Femur (tissue), 1 donor: Measurements from ENCODE around the gene CAP2.
"Not testable (repeated sequence)": the region's sequence is repeated elsewhere in the genome, so short reads cannot be mapped to it uniquely, and the experiment has no call there.

ENCODE experiments used
- DNase-seq: peaks from one replicate; pipeline ENCODE4 v3.0.0-alpha.2; 2017

CAP2 gene

DNA sequence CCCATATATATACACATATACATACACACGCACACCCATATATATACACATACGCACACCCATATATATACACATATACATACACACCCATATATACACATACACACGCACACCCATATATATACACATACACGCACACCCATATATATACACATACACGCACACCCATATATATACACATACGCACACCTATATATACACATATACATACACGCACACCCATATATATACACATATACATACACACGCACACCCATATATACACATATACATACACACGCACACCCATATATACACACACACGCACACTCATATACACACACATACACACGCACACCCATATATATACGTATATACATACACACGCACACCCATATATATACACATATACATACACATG lies 193.2 kb downstream of the CAP2 start:
- not testable (repeated sequence) for DNase-seq

DNA sequence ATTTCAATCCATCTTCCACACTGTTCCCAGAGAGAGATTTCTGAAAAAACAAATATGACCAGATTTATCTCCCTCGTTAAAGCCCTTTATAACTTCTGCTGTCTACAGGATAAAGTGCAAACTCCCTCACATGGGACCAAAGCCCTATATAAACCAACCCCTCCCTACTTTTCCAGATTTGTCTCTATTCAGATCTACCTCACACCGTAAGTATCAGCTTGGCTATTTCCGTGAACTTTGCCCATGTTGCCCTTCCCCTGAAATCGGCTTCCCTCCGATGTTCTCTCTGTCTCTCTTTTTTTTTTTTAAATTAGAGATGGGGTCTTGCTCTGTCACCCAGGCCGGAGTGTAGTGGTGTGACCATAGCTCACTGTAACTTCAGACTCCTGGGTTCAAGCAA lies 194.6 kb downstream of the CAP2 start:
- DNase-seq: no peak

DNA sequence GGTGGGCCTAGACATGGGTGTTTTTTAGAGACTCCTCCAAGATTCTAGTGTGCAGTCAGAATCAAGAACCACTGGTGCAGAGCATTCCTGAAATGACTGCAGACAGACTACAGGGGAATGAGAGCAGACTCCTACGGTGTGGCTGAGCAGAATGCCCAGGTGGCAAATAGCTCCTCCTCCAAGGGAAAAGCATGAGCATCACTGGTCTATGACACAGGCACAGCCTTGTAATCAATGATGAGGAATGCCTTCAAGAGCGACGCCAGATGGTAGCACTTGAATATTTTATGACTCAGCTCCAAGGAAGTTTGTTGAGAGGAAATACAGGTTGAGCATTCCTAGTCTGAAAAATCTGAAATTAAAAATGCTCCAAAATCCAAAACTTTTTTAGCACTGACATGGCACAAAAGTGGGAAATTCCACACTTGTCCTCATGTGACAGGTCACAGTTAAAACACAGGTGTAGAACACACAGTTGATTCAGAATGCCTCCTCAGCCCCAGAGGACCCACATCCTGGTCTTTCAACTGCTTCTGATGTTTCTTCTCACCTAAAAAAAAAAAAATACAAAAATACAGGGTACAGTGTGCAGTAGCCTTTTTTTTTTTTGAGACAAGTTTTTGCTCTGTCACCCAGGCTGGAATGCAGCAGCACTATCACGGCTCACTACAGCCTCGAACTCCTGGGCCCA lies 196.2 kb downstream of the CAP2 start:
- no peak for DNase-seq

DNA sequence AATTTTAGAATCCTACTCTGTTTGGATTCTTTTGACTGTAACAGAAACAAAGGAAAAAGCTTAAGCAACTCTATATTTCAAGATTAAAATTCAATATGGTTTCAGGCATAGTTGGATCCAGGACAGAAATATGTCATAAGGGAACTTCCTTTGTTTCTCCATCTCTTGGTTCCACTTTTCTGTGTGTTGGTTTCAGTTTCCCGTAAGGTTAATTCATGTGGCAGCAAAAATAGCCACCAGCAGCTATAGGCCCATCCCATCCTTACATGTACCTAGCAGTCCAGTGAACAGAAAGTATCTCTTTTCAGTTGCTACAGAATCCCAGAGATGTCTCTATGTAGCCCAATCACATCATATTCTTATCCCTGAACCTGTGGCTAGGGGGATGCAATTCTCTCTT lies 197.9 kb downstream of the CAP2 start:
- no peak for DNase-seq

DNA sequence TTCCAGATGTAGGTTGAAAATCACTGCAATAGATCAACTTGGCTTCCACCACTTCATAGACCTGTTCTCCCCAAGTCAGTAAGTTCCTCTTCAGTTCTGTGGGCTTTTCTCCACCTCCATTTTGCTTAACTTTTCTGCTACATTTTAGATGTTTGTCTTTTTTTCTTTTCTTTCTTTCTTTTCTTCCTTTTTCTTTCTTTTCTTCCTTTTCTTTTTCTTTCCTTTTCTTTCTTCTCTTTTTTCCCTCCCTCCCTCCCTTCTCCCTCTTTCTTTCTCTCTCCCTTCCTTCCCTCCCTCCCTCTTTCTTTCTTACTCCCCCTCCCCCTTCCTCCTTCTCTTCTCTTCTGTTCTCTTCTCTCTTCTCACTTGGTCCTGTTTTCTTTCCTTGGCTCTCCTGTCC lies 199.9 kb downstream of the CAP2 start:
- DNase-seq: no peak

DNA sequence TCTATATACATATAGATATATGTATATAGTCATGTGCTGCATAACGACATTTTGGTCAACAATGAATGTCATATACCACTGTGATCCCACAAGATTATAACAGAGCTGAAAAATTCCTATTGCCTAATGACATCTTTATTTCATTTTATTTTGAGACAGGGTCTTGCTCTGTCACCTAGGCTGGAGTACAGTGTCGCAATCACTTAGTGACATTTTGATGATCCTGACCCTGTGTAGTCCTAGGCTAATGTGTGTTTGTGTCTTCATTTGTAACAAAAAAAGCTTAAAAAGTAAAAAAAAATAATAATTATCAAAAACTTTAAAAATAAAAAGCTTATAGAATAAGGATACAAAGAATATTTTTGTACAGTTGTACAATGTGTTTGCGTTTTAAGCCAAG lies 202.7 kb downstream of the CAP2 start:
- no peak for DNase-seq

DNA sequence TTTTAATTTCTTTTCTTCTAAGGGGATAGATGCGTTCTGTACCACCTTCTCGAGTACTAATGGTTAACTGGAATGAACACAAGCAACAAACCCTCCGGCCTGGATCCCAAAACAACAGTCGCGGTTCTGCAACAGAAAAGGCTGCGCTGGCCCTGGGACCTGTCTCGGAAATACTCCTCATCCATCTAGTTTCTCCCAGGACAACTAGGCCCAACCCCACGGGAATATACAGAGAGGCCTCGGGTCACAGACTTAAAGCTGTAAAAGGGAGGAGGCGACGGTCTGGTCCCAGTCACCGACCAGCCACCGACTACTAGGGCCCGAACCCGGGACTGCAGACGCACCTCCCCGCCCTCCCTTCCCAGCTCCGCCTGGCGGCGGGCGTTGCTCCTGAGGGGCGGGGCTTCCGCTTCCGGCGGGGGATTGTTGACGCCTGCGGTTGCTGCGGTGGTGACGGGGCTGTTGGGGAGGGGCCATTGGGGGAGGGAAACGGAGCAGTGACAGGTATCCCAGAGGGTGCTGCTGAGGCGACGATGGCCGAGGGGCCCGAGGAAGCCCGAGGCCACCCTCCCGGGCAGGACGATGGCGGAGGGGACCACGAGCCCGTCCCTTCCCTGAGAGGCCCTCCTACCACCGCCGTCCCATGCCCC lies 206.6 kb downstream of the CAP2 start, which contains the start of gene FAM8A1:
TSS of gene FAM8A1 (plus strand) at position 426 of the 650 bp plus-strand sequence. CDS start at position 534, 108 bp downstream.
- peak; percentile 97 for DNase-seq

DNA sequence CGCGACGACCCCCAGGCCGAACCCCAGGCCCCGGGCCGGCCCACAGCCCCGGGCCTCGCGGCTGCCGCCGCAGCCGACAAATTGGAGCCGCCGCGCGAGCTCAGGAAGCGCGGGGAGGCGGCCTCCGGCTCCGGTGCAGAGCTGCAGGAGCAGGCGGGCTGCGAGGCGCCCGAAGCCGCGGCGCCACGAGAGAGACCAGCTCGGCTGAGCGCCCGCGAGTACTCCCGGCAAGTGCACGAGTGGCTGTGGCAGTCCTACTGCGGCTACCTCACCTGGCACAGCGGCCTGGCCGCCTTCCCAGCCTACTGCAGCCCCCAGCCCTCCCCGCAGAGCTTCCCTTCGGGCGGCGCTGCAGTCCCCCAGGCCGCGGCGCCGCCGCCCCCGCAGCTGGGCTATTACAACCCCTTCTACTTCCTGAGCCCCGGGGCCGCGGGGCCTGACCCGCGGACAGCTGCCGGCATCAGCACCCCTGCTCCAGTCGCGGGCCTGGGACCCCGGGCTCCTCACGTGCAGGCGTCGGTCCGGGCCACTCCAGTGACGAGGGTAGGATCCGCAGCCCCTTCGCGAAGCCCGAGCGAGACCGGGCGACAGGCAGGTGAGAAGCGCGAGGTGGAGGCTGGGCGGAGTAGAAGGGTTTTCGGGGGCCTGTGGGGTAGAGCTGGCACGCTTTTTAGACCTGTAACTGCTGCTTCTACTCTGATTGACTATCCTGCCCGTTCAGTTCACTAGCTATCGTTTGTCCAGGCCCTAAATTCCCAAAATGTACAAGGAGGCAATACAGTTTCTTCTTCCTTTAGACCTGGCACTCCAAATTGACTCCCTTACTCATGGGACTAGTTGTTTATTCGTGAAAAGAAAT lies 207.4 kb downstream of the CAP2 start:
- DNase-seq: peak; percentile 75

DNA sequence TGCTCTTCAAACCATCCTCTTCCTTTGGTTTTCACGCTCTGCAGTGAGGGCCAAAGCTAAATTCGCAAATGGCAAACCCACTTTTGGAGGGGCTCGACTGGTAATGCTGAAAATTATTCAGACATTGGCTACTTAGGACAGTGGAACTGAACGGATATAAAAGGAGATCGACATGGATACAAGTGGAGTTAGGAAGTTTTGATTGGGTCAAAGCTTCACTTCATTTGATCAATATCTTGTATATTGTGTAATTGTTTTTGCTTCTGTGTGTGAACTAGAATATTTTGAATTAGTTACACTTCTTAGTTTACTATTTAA lies 207.9 kb downstream of the CAP2 start:
- DNase-seq: no peak

DNA sequence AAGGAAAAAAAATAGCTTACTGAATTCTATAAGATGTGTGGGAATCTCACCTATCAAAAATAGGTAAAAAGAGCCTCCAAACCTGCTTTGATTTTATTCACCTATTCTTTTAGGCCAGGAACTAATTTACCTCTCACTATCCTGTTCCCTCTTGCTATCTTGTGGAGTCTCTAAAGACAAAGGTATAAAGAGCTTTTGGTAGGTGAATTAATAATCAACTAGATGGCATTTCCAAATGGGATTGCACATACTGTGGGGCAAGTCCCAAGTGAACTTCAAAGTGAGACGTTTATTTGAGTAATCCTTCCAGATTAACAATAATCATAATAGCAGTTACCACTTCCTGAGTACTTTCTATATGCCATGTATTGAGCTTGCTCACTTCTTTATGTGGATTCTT lies 209.5 kb downstream of the CAP2 start:
- no peak for DNase-seq

DNA sequence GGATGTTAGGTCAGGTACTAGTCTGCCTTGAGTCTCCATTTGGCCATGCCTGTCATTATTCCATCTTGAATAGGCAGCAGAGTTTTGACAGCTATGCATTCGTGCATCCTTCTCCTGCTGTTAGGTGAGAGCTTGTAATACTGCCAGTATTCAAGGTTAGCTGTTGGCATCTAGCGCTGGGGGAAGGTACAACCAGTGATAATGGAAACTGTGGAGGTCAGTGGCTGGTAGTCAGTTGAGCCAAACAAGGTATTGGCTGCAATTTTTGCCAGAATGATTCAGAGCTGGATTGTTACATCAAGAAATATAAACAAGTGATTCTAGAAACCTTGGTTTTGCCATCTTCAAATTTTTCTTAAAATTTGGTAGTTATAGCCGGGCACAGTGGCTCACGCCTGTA lies 213.2 kb downstream of the CAP2 start:
- DNase-seq: no peak
